IgD-negative memory B cell (primary cell): Measurements from ENCODE around the gene OR5H6. TPM values are rescaled to one million over a fixed set of nuclear protein-coding genes. Genes with fewer than 3 reads are reported as not detected.
"Not testable (repeated sequence)": the region's sequence is repeated elsewhere in the genome, so short reads cannot be mapped to it uniquely, and the experiment has no call there.

Experiments used
- H3K27ac Mint-ChIP-seq, 3 donors: one replicate each; pipeline ENCODE4 v1.8.0; 2020 to 2022; ENCODE audit warnings: mild to moderate bottlenecking in 3 of 3, mixed read lengths in 3 of 3, moderate library complexity in 1 of 3
- H3K27me3 Mint-ChIP-seq: one replicate; pipeline ENCODE4 v1.8.0; 2021; ENCODE audit warnings: mixed read lengths
- H3K36me3 Mint-ChIP-seq: one replicate; pipeline ENCODE4 v1.8.0; 2020; ENCODE audit warnings: mild to moderate bottlenecking, mixed read lengths
- H3K4me1 Mint-ChIP-seq, 3 donors: one replicate each; pipeline ENCODE4 v1.8.0; 2020 to 2022; ENCODE audit warnings: mixed read lengths in 3 of 3, mild to moderate bottlenecking in 1 of 3
- H3K4me3 Mint-ChIP-seq, 4 donors: one replicate each; pipeline ENCODE4 v1.8.0; 2020 to 2022; ENCODE audit warnings: mild to moderate bottlenecking in 4 of 4, mixed read lengths in 4 of 4, moderate library complexity in 3 of 4
- H3K9me3 Mint-ChIP-seq, 3 donors: one replicate each; pipeline ENCODE4 v1.8.0; 2020 to 2021; ENCODE audit warnings: mixed read lengths in 3 of 3, mild to moderate bottlenecking in 1 of 3
- polyA plus RNA-seq: library from polyadenylated mRNA; unstranded; fragments of 300-500 nt; fragmentation: Illumina TruSeq; gene quantifications from one replicate; pipeline ENCODE4 v1.2.3, GENCODE V29; 2021

Gene OR5H6
- not detected for polyA plus RNA-seq

- no peaks in the 10 kb centered on the region for H3K36me3 Mint-ChIP-seq
- H3K27me3 Mint-ChIP-seq: no peaks in the 10 kb centered on the region
- H3K4me3 Mint-ChIP-seq: no peak within 1 kb of the TSS
- H3K4me1 Mint-ChIP-seq: no peaks in the 10 kb centered on the region
- H3K27ac Mint-ChIP-seq: no peak within 1 kb of the TSS
- H3K9me3 Mint-ChIP-seq: peaks cover 0 to 2% (median 1%) of the 10 kb centered on the region in 3 donors
Measured at GRCh38 chr3:98263944-98264343, at the start of gene OR5H6. TSS of gene OR5H6 (plus strand) at chr3:98264244. CDS start at chr3:98264333, 89 bp downstream.

DNA sequence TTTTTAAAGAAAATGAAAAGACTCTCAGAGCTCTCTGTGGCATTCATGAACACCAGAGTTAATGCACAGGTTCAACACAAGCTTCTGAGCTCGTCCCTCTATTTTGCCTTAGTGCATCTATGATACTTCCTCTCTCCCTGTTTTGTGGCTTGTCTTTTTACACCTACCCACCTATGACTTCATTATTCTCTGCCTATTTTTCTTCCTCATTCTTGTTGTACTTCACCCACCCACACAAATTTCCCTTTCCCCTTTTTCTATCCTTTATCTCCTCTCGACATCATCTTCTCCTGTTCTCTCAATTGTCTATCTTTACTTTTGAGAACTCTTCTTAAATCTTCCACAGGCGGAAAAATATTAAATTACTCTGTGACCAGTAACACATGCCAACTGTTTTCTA, 49.0 kb upstream of the OR5H6 start:
- Mint-ChIP-seq H3K4me1 (no peaks in the 10 kb centered on the region), H3K27me3 (no peaks in the 10 kb centered on the region), H3K9me3 (peaks cover 0 to 4% (median 4%) of the 10 kb centered on the region in 3 donors), H3K36me3 (no peaks in the 10 kb centered on the region), H3K4me3 (no peak overlapping the region), H3K27ac (no peak overlapping the region)

DNA sequence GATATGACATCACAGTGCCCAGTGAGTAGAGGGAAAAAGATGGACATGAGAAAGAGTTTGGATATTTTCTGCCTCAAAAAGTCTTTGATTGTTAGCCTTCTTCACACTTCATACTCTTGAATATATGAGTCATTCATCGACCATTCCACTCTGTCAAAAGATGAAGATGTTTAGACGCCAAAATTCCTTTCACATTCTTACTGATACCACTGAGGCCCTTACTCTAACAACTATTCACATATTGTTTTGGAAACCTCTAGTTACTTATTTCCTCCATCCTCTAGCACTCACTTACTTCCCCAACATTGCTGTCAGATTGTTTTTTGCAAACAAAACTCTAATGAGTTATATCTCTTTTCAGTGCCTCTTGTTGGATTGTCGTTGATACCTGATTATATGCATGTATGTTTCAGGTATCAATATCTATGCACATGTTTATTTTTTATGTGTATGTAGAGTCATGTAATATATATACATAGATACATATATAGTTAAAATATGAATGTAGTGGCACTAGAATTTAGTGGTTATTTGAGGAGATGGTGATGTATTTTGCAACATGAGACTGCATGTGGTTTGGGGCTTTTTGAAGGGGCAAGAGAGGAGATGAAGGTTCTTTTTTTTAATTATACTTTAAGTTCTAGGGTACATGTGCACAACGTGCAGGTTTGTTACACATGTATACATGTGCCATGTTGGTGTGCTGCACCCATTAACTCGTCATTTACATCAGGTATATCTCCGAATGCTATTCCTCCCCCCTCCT, 40.0 kb upstream of the OR5H6 start:
- no peaks in the 10 kb centered on the region for H3K36me3 Mint-ChIP-seq
- no peaks in the 10 kb centered on the region for H3K27me3 Mint-ChIP-seq
- H3K9me3 Mint-ChIP-seq: no peaks in the 10 kb centered on the region
- H3K4me1 Mint-ChIP-seq: no peaks in the 10 kb centered on the region
- H3K4me3 Mint-ChIP-seq: no peak overlapping the region
- no peak overlapping the region for H3K27ac Mint-ChIP-seq

DNA sequence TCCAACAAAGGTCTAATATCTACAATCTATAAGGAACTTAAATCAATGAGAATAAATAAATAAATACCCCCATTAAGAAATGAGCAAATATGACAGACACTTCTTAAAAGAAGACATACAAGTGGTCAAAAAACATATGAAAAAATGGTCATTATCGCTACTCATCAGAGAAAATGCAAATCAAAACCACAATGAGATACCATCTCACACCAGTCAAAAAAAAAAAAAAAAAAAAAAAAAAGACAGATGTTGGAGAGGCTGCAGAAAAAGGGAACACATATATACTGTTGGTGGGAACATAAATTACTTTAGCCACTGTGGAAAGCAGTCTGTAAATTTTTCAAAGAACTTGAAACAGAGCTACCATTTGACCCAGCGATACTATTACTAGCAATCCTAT, 31.6 kb upstream of the OR5H6 start:
- Mint-ChIP-seq H3K27me3 (peaks cover 7% of the 10 kb centered on the region), H3K4me3 (peak overlapping the region in 1 of 4 donors; percentile 19)

GRCh38 chr3:98233468-98233867, 30.6 kb upstream of the OR5H6 start:
- peaks cover 11% of the 10 kb centered on the region for H3K27me3 Mint-ChIP-seq
- H3K4me1 Mint-ChIP-seq: peaks cover 0 to 4% (median 0%) of the 10 kb centered on the region in 3 donors
- no peak overlapping the region for H3K4me3 Mint-ChIP-seq
- H3K9me3 Mint-ChIP-seq: peaks cover 2 to 4% (median 3%) of the 10 kb centered on the region in 3 donors
- H3K27ac Mint-ChIP-seq: no peak overlapping the region
- H3K36me3 Mint-ChIP-seq: no peaks in the 10 kb centered on the region

More for the DNA sequence above, 31.6 kb upstream of the OR5H6 start:
- Mint-ChIP-seq H3K27ac (no peak overlapping the region), H3K9me3 (peaks cover 2 to 4% (median 3%) of the 10 kb centered on the region in 3 donors), H3K36me3 (no peaks in the 10 kb centered on the region), H3K4me1 (peaks cover 0 to 4% (median 0%) of the 10 kb centered on the region in 3 donors)

DNA sequence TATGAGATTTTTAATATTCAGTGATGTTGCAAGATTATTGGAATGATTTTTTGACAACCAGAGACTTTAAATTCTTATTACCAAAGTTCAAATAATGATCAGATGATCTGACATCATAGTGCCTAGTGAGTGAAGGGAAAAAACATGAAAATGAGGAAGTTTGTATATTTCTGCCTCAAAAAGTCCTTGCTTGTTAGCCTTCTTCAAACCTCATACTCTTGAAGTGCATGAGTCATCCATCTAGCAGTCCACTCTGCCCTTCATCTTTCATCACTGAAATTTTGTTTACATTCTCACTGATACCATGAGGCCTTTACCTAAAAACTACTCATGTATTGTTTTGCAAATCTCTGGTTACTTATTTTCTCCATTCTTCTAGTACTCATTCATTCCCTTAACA, 23.9 kb upstream of the OR5H6 start:
- no peaks in the 10 kb centered on the region for H3K36me3 Mint-ChIP-seq
- no peaks in the 10 kb centered on the region for H3K4me1 Mint-ChIP-seq
- H3K27ac Mint-ChIP-seq: no peak overlapping the region
- H3K9me3 Mint-ChIP-seq: peaks cover 0 to 2% (median 0%) of the 10 kb centered on the region in 3 donors
- H3K27me3 Mint-ChIP-seq: peaks cover 3% of the 10 kb centered on the region
- H3K4me3 Mint-ChIP-seq: no peak overlapping the region

DNA sequence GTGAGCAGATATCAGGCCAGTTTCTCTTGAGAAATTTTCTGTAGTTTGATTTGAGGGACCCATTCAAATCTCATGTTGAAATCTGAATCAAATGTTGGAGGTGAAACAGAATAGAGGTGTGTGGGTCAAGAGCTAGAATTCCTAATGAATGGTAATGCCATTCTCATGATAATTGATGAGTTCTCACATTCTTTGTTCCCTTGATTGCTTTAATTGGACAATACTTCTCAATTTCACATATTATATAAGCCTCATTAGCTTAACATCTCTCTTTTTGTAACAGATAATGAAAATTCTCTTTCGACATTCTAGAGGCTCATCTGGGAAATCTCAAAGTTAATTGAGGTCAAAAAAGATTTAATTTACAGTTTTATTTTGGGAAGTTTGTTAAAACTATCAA, 21.9 kb upstream of the OR5H6 start:
- H3K36me3 Mint-ChIP-seq: no peaks in the 10 kb centered on the region
- peaks cover 5% of the 10 kb centered on the region for H3K27me3 Mint-ChIP-seq
- H3K4me1 Mint-ChIP-seq: no peaks in the 10 kb centered on the region
- H3K27ac Mint-ChIP-seq: no peak overlapping the region
- peaks cover 0 to 3% (median 0%) of the 10 kb centered on the region in 3 donors for H3K9me3 Mint-ChIP-seq
- no peak overlapping the region for H3K4me3 Mint-ChIP-seq

DNA sequence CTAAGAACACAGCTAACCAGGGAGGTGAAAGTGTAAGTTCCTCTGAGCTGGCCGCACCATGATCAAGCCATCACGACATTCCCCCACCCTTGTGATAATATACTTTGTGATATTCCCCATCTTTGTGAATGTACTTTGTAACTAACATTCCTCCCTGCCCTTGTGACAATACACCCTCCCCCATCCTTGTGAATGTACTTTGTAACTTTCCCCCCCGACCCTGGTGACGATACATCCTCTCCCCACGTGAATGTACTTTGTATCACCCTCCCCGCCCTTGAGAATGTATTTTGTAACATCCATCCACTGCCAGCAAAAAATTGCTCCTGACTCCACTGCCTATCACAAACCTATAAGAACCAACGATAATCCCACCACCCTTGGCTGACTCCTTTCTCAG, 20.2 kb upstream of the OR5H6 start:
- Mint-ChIP-seq H3K27me3 (peaks cover 2% of the 10 kb centered on the region), H3K4me3 (no peak overlapping the region), H3K4me1 (no peaks in the 10 kb centered on the region), H3K36me3 (no peaks in the 10 kb centered on the region), H3K27ac (no peak overlapping the region), H3K9me3 (peaks cover 0 to 3% (median 0%) of the 10 kb centered on the region in 3 donors)

- Mint-ChIP-seq H3K27ac (no peak overlapping the region), H3K4me3 (peak overlapping the region in 1 of 4 donors; percentile 58), H3K4me1 (no peaks in the 10 kb centered on the region), H3K36me3 (no peaks in the 10 kb centered on the region), H3K27me3 (peaks cover 2% of the 10 kb centered on the region), H3K9me3 (peaks cover 0 to 3% (median 0%) of the 10 kb centered on the region in 3 donors)
Measured at GRCh38 chr3:98246142-98246541, 17.9 kb upstream of the OR5H6 start.

GRCh38 chr3:98256026-98256425, 8.0 kb upstream of the OR5H6 start:
- not testable (repeated sequence) for H3K27me3 Mint-ChIP-seq, H3K27ac Mint-ChIP-seq, H3K4me1 Mint-ChIP-seq, H3K9me3 Mint-ChIP-seq, H3K36me3 Mint-ChIP-seq, H3K4me3 Mint-ChIP-seq

DNA sequence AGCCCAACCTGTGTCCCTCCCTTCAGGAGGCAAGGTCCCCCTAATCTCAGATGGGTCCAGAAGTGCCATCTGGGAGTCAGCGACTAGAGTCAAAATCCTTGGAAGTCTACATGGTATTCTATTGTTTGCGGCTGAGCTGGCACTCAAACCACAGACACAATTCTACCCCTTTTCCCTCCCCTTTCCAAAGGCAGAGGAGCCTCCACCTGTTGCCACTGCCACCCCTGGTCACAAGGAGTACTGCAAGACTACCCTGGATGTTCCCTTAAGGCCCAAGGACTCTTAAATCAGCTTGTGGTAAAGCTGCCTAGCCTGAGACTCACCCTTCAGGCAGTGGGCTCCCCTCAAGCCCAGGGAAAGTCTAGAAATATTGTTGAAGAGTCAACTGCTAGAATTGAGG, 4.3 kb upstream of the OR5H6 start:
- Mint-ChIP-seq H3K27ac (no peak overlapping the region), H3K36me3 (no peaks in the 10 kb centered on the region), H3K27me3 (no peaks in the 10 kb centered on the region), H3K4me3 (no peak overlapping the region), H3K9me3 (peaks cover 0 to 5% (median 4%) of the 10 kb centered on the region in 3 donors), H3K4me1 (no peaks in the 10 kb centered on the region)

DNA sequence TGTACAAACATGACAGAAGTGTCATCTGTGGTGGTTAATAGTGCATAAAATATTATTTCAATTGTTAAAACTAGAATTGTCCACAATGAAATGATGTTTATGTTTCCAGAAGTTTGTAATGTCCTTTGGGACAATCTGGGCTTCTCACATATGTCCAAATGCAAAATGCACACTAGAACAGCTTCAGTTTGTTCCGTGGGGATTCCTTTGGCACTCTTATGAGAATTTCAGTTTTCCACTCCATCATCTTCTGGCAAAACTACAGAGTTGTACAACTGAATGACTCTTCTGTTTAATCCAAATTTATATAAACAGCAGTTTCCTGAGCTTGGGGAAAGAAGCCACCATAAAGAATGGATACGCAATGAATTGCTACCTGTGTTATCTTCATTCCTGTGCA, 2.0 kb upstream of the OR5H6 start:
- H3K9me3 Mint-ChIP-seq: peaks cover 0 to 4% (median 2%) of the 10 kb centered on the region in 3 donors
- no peak overlapping the region for H3K4me3 Mint-ChIP-seq
- no peaks in the 10 kb centered on the region for H3K4me1 Mint-ChIP-seq
- no peaks in the 10 kb centered on the region for H3K36me3 Mint-ChIP-seq
- H3K27me3 Mint-ChIP-seq: no peaks in the 10 kb centered on the region
- H3K27ac Mint-ChIP-seq: no peak overlapping the region

GRCh38 chr3:98269846-98270245, 5.8 kb downstream of the OR5H6 start:
- no peaks in the 10 kb centered on the region for H3K36me3 Mint-ChIP-seq
- H3K4me1 Mint-ChIP-seq: no peaks in the 10 kb centered on the region
- no peak overlapping the region for H3K27ac Mint-ChIP-seq
- no peak overlapping the region for H3K4me3 Mint-ChIP-seq
- H3K27me3 Mint-ChIP-seq: no peaks in the 10 kb centered on the region
- peaks cover 4 to 18% (median 15%) of the 10 kb centered on the region in 3 donors for H3K9me3 Mint-ChIP-seq

DNA sequence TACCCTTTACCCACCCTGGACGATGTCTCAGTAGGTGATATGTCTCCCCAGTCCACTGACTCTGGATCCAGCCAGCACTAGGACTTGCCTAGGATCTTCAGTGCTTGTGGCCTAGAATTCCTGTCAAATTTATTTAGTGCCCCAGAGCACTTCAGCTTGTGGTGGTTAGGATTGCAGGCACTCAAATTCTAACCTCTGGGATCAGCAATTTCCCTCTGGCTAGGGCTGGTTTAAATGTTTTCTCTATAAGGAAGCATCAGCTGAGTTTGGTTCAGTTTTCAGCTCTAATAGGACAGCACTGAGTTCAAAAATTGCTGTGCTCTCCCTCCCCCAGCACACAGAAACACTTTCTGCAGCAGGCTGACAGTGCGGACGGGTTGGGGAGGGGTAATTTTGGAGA, 8.1 kb downstream of the OR5H6 start:
- H3K4me1 Mint-ChIP-seq: no peaks in the 10 kb centered on the region

DNA sequence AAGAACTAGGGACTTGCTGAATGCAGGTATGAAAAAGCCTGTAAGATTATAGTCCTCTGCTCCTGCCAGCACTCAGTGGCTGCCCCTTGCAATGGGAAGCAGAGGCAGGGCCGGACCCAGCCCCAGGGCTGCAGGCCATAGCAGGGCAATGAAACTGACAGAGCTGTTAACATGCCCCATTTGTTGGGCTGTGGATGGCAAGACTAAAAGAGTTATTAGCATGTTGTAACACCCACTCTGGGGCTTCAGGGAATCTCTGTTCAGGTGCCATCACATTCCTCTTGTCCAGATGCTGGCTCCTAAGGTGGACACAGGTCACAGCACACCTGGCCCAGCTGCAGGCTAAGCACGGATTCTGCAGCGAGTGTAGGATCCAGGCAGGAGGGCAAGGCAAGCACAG, 10.9 kb downstream of the OR5H6 start:
- Mint-ChIP-seq H3K4me3 (no peak overlapping the region), H3K4me1 (peaks cover 0 to 2% (median 0%) of the 10 kb centered on the region in 3 donors), H3K27me3 (peaks cover 5% of the 10 kb centered on the region), H3K36me3 (no peaks in the 10 kb centered on the region), H3K27ac (no peak overlapping the region), H3K9me3 (peaks cover 0 to 10% (median 8%) of the 10 kb centered on the region in 3 donors)

More for the DNA sequence above, 8.1 kb downstream of the OR5H6 start:
- H3K36me3 Mint-ChIP-seq: no peaks in the 10 kb centered on the region
- H3K27ac Mint-ChIP-seq: no peak overlapping the region
- H3K27me3 Mint-ChIP-seq: peaks cover 5% of the 10 kb centered on the region
- no peak overlapping the region for H3K4me3 Mint-ChIP-seq
- H3K9me3 Mint-ChIP-seq: peaks cover 4 to 18% (median 15%) of the 10 kb centered on the region in 3 donors

DNA sequence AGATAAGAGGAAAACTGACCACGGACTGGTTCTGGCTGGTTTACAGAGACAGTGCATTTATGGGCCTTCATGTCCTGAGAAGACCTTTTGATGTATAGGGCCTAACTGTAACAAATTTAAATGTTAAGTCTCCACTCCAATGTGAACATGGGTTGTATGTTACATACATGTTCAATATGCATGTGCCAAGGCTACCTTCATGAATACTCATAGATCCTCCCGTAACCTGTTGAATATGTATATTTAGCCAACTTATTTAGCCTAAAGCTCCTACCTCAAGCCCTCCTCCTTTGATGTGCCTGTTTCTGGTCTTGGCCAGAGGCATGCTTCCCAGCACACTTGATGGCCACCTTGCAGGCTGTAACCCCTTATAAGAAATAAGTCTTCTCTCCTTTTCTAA, 18.2 kb downstream of the OR5H6 start, which contains the start of gene OR5H2:
TSS of gene OR5H2 (plus strand) at position 301 of the 400 bp plus-strand sequence. CDS start 398 bp downstream, outside the sequence.
- peaks cover 2% of the 10 kb centered on the region for H3K27me3 Mint-ChIP-seq
- no peak within 1 kb of the TSS for H3K27ac Mint-ChIP-seq
- peaks cover under 1% of the 10 kb centered on the region for H3K36me3 Mint-ChIP-seq
- H3K9me3 Mint-ChIP-seq: no peaks in the 10 kb centered on the region
- H3K4me1 Mint-ChIP-seq: peaks cover 0 to 2% (median 0%) of the 10 kb centered on the region in 3 donors
- H3K4me3 Mint-ChIP-seq: no peak within 1 kb of the TSS
